GM23248 (cell line): ENCODE results near the gene PLXNB1. TPM values are rescaled to one million over a fixed set of nuclear protein-coding genes. Genes with fewer than 3 reads are reported as not detected.

Experiments used
- DNase-seq: peaks from one replicate; pipeline ENCODE4 v3.0.0-alpha.2; 2015
- H2AFZ ChIP-seq: fragments of 200-600 bp; sonication (generic); 2 replicates; pipeline ENCODE4 v1.6.1; 2016; ENCODE audit warnings: antibody characterized with exemption
- H3F3A ChIP-seq: fragments of 200-600 bp; sonication (generic); 2 replicates; pipeline ENCODE4 v1.6.1; 2016; ENCODE audit warnings: mild to moderate bottlenecking, antibody characterized with exemption, mixed run types; ENCODE audit not compliant: insufficient read depth
- H3K27ac ChIP-seq: fragments of 200-600 bp; sonication (generic); 2 replicates; pipeline ENCODE4 v1.5.1; 2016; ENCODE audit warnings: mild to moderate bottlenecking
- H3K27me3 ChIP-seq: fragments of 200-600 bp; sonication (generic); replicated peaks from 2 replicates; pipeline ENCODE4 v1.6.1; 2016; ENCODE audit warnings: mild to moderate bottlenecking; ENCODE audit not compliant: insufficient read depth
- H3K36me3 ChIP-seq: fragments of 200-600 bp; sonication (generic); 2 replicates; pipeline ENCODE4 v1.6.1; 2016; ENCODE audit warnings: low read depth, mild to moderate bottlenecking
- H3K4me1 ChIP-seq: fragments of 200-600 bp; sonication (generic); 2 replicates; pipeline ENCODE4 v1.6.1; 2016; ENCODE audit warnings: mild to moderate bottlenecking; ENCODE audit not compliant: insufficient read depth
- H3K4me2 ChIP-seq: fragments of 200-600 bp; sonication (generic); one replicate; pipeline ENCODE4 v1.6.1; 2016; ENCODE audit warnings: mild to moderate bottlenecking; ENCODE audit not compliant: unreplicated experiment
- H3K4me3 ChIP-seq: fragments of 200-600 bp; sonication (generic); 2 replicates; pipeline ENCODE4 v1.5.1; 2016; ENCODE audit warnings: mild to moderate bottlenecking
- H3K79me2 ChIP-seq: fragments of 200-600 bp; sonication (generic); 2 replicates; pipeline ENCODE4 v1.6.1; 2016; ENCODE audit warnings: mild to moderate bottlenecking; ENCODE audit not compliant: insufficient read depth
- H3K9ac ChIP-seq: fragments of 200-600 bp; sonication (generic); 2 replicates; pipeline ENCODE4 v1.6.1; 2016; ENCODE audit warnings: mild to moderate bottlenecking
- H3K9me2 ChIP-seq: fragments of 200-600 bp; sonication (generic); 2 replicates; pipeline ENCODE4 v1.6.1; 2016; ENCODE audit warnings: mixed run types, mild to moderate bottlenecking, moderate library complexity; ENCODE audit not compliant: insufficient read depth
- H3K9me3 ChIP-seq: fragments of 200-600 bp; sonication (generic); one replicate; pipeline ENCODE4 v1.6.1; 2017; ENCODE audit warnings: low read depth
- H4K20me1 ChIP-seq: fragments of 200-600 bp; sonication (generic); 2 replicates; pipeline ENCODE4 v1.6.0; 2016; ENCODE audit not compliant: insufficient read depth
- EZH2 ChIP-seq: fragments of 200-600 bp; sonication (generic); IDR thresholded peaks from 2 replicates; pipeline ENCODE4 v1.6.1; 2018; ENCODE audit warnings: antibody characterized with exemption, mild to moderate bottlenecking; ENCODE audit not compliant: insufficient read depth, poor library complexity, severe bottlenecking
- EZH2phosphoT487 ChIP-seq: fragments of 200-600 bp; sonication (generic); IDR thresholded peaks from 2 replicates; pipeline ENCODE4 v1.6.1; 2018; ENCODE audit warnings: antibody characterized with exemption, moderate library complexity, mild to moderate bottlenecking, low read depth; ENCODE audit not compliant: insufficient read depth
- WGBS, 2 experiments: methylation state at CpG; one replicate each; pipeline ENCODE4 v1.1.6; 2015 to 2017; ENCODE audit warnings: low lambda C conversion rate in 2 of 2, low coverage in 1 of 2; ENCODE audit errors: missing lambda C conversion rate in 2 of 2; 5-methylcytosine and 5-hydroxymethylcytosine counted together
- in situ Hi-C: fragments of 300-500 bp; cut with MboI; formaldehyde crosslinking; loops from 2 replicates; pipeline ENCODE4 v1.15.0; 2020
- polyA plus RNA-seq: library from polyadenylated mRNA; unstranded; fragments of >200 nt; fragmentation: Nextera tagmentation; extraction: Ambion mirVana; gene quantifications from 2 replicates; pipeline ENCODE4 v1.2.1, GENCODE V29; 2016
- total RNA-seq: library from RNA; depleted of rRNA; stranded (reverse); fragments of >200 nt; shearing (Covaris generic); gene quantifications from 2 replicates; pipeline ENCODE4 v1.2.3, GENCODE V29; 2014

PLXNB1 gene
- total and polyA plus RNA-seq, 2 experiments from 2014 or later, result 3.3 to 5.5 TPM

- no peaks in the 10 kb centered on the region for H3K79me2 ChIP-seq
- no peak within 1 kb of the TSS for H3K4me2 ChIP-seq
- no peaks in the 10 kb centered on the region for H3F3A ChIP-seq
- 60 to 69% methylated on average over 11 of the region's 11 CpGs for WGBS, 2 experiments
- TF ChIP-seq EZH2, result no peak
- H2AFZ ChIP-seq, result no peak within 1 kb of the TSS
- no peak within 1 kb of the TSS for H3K27ac ChIP-seq
- no peak within 1 kb of the TSS for H3K4me3 ChIP-seq
- in situ Hi-C loops, result no loop called here
- no peak within 1 kb of the TSS for H3K9ac ChIP-seq
- no peak for DNase-seq
- no peaks in the 10 kb centered on the region for H3K9me3 ChIP-seq
- H3K9me2 ChIP-seq, result no peaks in the 10 kb centered on the region
- no peaks in the 10 kb centered on the region for H4K20me1 ChIP-seq
- H3K27me3 ChIP-seq, result peaks cover 8% of the 10 kb centered on the region; the same call in 1 of the 2 replicates
- no peaks in the 10 kb centered on the region for H3K36me3 ChIP-seq
- H3K4me1 ChIP-seq, result no peaks in the 10 kb centered on the region
These were observed 58.1 kb downstream of the PLXNB1 start, which contains the start of gene FBXW12 for GRCh38 chr3:48371651-48372376. Gene FBXW12, plus strand, starts transcription at chr3:48372219. Its CDS starts 549 bp downstream, at chr3:48372768.

GRCh38 chr3:48370333-48370713 is 59.6 kb downstream of the PLXNB1 start:
- in situ Hi-C loops, result no loop called here
- Histone ChIP-seq H3K9me3 (no peaks in the 10 kb centered on the region), H3K36me3 (no peaks in the 10 kb centered on the region), H4K20me1 (no peaks in the 10 kb centered on the region), H3K9ac (no peak overlapping the region), H3K4me1 (no peaks in the 10 kb centered on the region), H3K4me3 (no peak overlapping the region), H3K27ac (no peak overlapping the region), H3K79me2 (no peaks in the 10 kb centered on the region), H3K9me2 (no peaks in the 10 kb centered on the region), H2AFZ (no peak overlapping the region), H3K27me3 (peaks cover 5% of the 10 kb centered on the region; the same call in 1 of the 2 replicates), H3F3A (no peaks in the 10 kb centered on the region), H3K4me2 (no peak overlapping the region)
- no peak for DNase-seq
- TF ChIP-seq EZH2, result no peak
- 72 to 80% methylated on average over 7 of the region's 7 CpGs for WGBS, 2 experiments

GRCh38 chr3:48369693-48370332 is 60.1 kb downstream of the PLXNB1 start:
- Histone ChIP-seq H3K9me3 (no peaks in the 10 kb centered on the region), H3K9ac (no peak overlapping the region), H3K9me2 (no peaks in the 10 kb centered on the region), H3F3A (no peaks in the 10 kb centered on the region), H3K4me2 (no peak overlapping the region), H3K79me2 (no peaks in the 10 kb centered on the region), H3K27ac (no peak overlapping the region), H3K4me1 (no peaks in the 10 kb centered on the region), H3K36me3 (no peaks in the 10 kb centered on the region), H4K20me1 (no peaks in the 10 kb centered on the region), H2AFZ (no peak overlapping the region), H3K27me3 (peaks cover 5% of the 10 kb centered on the region; the same call in 1 of the 2 replicates), H3K4me3 (no peak overlapping the region)
- DNase-seq, result no peak
- WGBS, 2 experiments, result 46 to 52% methylated on average over 7 of the region's 7 CpGs
- TF ChIP-seq EZH2 (no peak), EZH2phosphoT487 (no peak)
- in situ Hi-C loops, result no loop called here

GRCh38 chr3:48367201-48367600 is 62.7 kb downstream of the PLXNB1 start:
- no peak overlapping the region for H3K4me2 ChIP-seq
- no peak overlapping the region for H3K27ac ChIP-seq
- H3K27me3 ChIP-seq, result no peaks in the 10 kb centered on the region
- H3K9ac ChIP-seq, result no peak overlapping the region
- no peaks in the 10 kb centered on the region for H3K36me3 ChIP-seq
- H3F3A ChIP-seq, result no peaks in the 10 kb centered on the region
- H3K9me2 ChIP-seq, result no peaks in the 10 kb centered on the region
- no peaks in the 10 kb centered on the region for H4K20me1 ChIP-seq
- in situ Hi-C loops, result no loop called here
- DNase-seq, result no peak
- H3K4me3 ChIP-seq, result no peak overlapping the region
- H3K4me1 ChIP-seq, result no peaks in the 10 kb centered on the region
- H3K9me3 ChIP-seq, result peaks cover 5% of the 10 kb centered on the region
- no peak overlapping the region for H2AFZ ChIP-seq
- TF ChIP-seq EZH2 (no peak), EZH2phosphoT487 (no peak)
- no peaks in the 10 kb centered on the region for H3K79me2 ChIP-seq
